Measurements from ENCODE around the gene INPP5A.

INPP5A gene

DNA sequence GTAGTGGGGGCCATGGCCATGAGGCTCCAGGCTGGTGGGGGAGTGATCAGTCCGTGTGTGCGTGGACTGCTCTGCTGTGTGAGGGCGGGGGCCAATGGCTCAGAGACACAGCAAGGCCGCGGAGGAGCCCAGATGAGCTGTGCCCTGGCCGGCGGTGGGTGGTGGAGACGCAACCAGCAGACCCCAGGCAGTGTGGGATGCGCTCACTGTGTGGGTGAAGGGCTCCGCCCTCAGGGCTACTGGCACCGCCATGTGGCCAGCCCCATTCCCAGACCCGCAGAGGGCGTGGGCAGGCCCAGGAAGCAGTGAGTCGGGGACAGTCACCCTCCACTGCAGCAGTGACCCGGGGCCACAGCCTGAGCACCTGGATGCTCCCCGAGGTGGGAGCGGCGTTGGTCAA is 239.2 kb downstream of the INPP5A start:
- in situ Hi-C loops (cut with MboI; ENCODE audit: low pct_unique_long_range_greater_than_20kb, low sequenced_read_pairs, unreplicated experiment): no loop called here
- TF ChIP-seq, protein P1, sequence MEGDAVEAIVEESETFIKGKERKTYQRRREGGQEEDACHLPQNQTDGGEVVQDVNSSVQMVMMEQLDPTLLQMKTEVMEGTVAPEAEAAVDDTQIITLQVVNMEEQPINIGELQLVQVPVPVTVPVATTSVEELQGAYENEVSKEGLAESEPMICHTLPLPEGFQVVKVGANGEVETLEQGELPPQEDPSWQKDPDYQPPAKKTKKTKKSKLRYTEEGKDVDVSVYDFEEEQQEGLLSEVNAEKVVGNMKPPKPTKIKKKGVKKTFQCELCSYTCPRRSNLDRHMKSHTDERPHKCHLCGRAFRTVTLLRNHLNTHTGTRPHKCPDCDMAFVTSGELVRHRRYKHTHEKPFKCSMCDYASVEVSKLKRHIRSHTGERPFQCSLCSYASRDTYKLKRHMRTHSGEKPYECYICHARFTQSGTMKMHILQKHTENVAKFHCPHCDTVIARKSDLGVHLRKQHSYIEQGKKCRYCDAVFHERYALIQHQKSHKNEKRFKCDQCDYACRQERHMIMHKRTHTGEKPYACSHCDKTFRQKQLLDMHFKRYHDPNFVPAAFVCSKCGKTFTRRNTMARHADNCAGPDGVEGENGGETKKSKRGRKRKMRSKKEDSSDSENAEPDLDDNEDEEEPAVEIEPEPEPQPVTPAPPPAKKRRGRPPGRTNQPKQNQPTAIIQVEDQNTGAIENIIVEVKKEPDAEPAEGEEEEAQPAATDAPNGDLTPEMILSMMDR (IDR thresholded peaks at IDR 0.05; ENCODE audit: extremely low read depth, insufficient read depth, missing control alignments): no peak
- no peak for DNase-seq (ENCODE audit: low spot score)

GRCh38 chr10:132777441-132777840 is 239.9 kb downstream of the INPP5A start:
- DNase-seq (ENCODE audit: low spot score): no peak
- in situ Hi-C loops (cut with MboI; ENCODE audit: low pct_unique_long_range_greater_than_20kb, low sequenced_read_pairs, unreplicated experiment): no loop called here
- TF ChIP-seq, protein P1 (IDR thresholded peaks at IDR 0.05; ENCODE audit: extremely low read depth, insufficient read depth, missing control alignments): no peak

GRCh38 chr10:132779549-132780294 is 242.1 kb downstream of the INPP5A start:
- TF ChIP-seq, protein P1 (IDR thresholded peaks at IDR 0.05; ENCODE audit: extremely low read depth, insufficient read depth, missing control alignments): no peak
- no peak for DNase-seq (ENCODE audit: low spot score)
- in situ Hi-C loops (cut with MboI; ENCODE audit: low pct_unique_long_range_greater_than_20kb, low sequenced_read_pairs, unreplicated experiment): no loop called here

DNA sequence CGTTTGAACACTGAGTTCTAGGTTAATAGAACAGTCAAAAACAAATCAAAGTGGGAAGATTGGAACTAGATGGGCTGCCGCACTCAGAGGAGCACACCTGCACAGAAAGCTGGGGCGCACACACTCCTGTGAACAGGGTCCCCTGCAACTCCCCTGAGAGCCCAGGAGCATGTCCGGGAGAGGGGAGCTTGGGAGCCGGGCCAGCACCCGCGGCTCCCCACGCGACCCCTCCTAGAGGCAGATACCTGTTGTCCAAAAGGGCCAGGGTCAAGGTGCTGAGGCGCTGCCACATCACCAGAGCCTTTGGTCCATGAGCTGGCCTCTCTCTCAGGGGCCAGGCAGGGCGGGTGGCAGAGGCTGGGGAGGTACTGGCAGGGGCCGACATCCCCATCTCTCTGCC is 242.8 kb downstream of the INPP5A start:
- TF ChIP-seq, protein P1 (IDR thresholded peaks at IDR 0.05; ENCODE audit: extremely low read depth, insufficient read depth, missing control alignments): no peak
- in situ Hi-C loops (cut with MboI; ENCODE audit: low pct_unique_long_range_greater_than_20kb, low sequenced_read_pairs, unreplicated experiment): no loop called here
- DNase-seq (ENCODE audit: low spot score): no peak

DNA sequence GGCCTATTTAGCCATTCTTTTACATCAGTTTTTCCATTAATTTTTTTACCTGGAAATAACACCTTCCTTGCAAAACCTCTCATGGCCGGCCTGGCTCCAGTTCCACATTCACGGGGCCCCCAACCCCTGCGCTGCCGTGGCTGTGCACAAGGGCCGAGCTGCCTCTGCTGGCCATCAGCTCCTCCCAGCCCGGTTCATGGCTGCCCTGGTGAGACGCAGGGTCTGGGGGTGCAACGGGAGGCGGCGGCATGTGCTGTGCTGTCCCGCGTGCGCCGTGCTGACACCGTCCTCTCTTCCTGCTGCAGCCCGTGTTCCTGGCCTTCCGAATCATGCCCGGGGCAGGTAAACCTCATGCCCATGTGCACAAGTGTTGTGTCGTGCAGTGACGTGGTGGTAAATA is 244.0 kb downstream of the INPP5A start:
- no peak for DNase-seq (ENCODE audit: low spot score)
- in situ Hi-C loops (cut with MboI; ENCODE audit: low pct_unique_long_range_greater_than_20kb, low sequenced_read_pairs, unreplicated experiment): no loop called here
- TF ChIP-seq, protein P1 (IDR thresholded peaks at IDR 0.05; ENCODE audit: extremely low read depth, insufficient read depth, missing control alignments): no peak

- DNase-seq (ENCODE audit: low spot score): no peak
- in situ Hi-C loops (cut with MboI; ENCODE audit: low pct_unique_long_range_greater_than_20kb, low sequenced_read_pairs, unreplicated experiment): no loop called here
- TF ChIP-seq, protein P1 (IDR thresholded peaks at IDR 0.05; ENCODE audit: extremely low read depth, insufficient read depth, missing control alignments): no peak
Measured at GRCh38 chr10:132783165-132783939, 245.8 kb downstream of the INPP5A start.

Measured in GM13977 (cell line).